ENCODE data around the gene ATXN7L1. TPM values are rescaled to one million over a fixed set of nuclear protein-coding genes. Genes with fewer than 3 reads are reported as not detected.
"Not testable (repeated sequence)": the region's sequence is repeated elsewhere in the genome, so short reads cannot be mapped to it uniquely, and the experiment has no call there.

Gene ATXN7L1
- total RNA-seq, 2 experiments from 2014 or later, result 0.59 TPM; not detected in 1

DNA sequence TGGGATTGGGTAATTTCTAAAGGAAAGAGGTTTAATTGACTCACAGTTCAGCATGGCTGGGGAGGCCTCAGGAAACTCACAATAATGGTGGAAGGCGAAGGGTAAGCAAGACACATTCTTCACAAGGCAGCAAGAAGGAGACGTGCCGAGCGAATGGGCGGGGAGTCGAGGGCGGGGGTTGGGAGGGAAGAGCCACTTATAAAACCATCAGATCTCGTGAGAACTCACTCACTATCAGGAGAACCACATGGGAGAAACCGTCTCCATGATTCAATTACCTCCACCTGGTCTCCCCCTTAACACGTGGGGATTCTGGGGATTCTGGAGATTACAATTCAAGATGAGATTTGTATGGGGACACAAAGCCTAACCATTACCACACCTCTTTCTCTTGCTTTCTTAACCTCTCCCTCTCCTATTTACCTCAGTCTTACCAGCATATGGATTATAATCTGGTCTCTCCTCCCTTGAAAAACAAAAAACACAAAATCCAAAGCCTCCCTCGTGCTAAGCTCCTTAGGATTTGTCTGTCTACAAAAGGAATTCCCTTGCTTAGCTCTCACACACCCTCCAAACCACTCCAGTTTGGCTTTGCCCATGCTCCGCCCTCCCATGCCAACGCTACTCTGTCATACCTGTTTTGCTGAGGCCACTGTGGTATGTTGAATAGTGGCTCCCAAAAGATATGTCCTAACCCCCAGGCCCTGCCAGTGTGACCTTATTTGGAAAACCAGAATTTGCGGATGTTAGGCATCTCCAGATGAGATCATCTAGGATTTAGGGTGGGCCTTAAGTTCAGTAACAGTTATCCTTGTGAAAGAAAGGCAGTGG is 275.5 kb downstream of the ATXN7L1 start:
- intact Hi-C loops (cut with micrococcal nuclease; ENCODE audit: unreplicated experiment), result no loop called here
- H3K4me2 ChIP-seq (ENCODE audit: low read length), result no peak overlapping the region
- no peak for TF ChIP-seq EZH2phosphoT487 (IDR thresholded peaks at IDR 0.05; ENCODE audit: borderline replicate concordance, low read depth, low read length)
- TF ChIP-seq, protein P1, sequence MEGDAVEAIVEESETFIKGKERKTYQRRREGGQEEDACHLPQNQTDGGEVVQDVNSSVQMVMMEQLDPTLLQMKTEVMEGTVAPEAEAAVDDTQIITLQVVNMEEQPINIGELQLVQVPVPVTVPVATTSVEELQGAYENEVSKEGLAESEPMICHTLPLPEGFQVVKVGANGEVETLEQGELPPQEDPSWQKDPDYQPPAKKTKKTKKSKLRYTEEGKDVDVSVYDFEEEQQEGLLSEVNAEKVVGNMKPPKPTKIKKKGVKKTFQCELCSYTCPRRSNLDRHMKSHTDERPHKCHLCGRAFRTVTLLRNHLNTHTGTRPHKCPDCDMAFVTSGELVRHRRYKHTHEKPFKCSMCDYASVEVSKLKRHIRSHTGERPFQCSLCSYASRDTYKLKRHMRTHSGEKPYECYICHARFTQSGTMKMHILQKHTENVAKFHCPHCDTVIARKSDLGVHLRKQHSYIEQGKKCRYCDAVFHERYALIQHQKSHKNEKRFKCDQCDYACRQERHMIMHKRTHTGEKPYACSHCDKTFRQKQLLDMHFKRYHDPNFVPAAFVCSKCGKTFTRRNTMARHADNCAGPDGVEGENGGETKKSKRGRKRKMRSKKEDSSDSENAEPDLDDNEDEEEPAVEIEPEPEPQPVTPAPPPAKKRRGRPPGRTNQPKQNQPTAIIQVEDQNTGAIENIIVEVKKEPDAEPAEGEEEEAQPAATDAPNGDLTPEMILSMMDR (conservative IDR thresholded peaks at IDR 0.05; ENCODE audit: low read length), result no peak
- CTCF ChIA-PET (ENCODE audit: unreplicated experiment), result no interaction called here
- no peak overlapping the region for H2AFZ ChIP-seq (ENCODE audit: low read length)
- H4K20me1 ChIP-seq (ENCODE audit: insufficient read depth, low read length), result no peaks in the 10 kb centered on the region
- no peaks in the 10 kb centered on the region for H3K9me3 ChIP-seq (ENCODE audit: low read length)
- no TSS peak for BruUV-seq (replicated peaks)
- no peaks in the 10 kb centered on the region for H3K79me2 ChIP-seq (ENCODE audit: insufficient read depth, low read depth, low read length)
- no peak overlapping the region for H3K4me3 ChIP-seq (ENCODE audit: low read depth, low read length, poor library complexity, severe bottlenecking)
- no peaks in the 10 kb centered on the region for H3K9me2 ChIP-seq (ENCODE audit: insufficient read depth, low read length)
- POLR2A ChIA-PET, result no interaction called here
- no peaks in the 10 kb centered on the region for H3K36me3 ChIP-seq (ENCODE audit: insufficient read depth, low read length)
- no peak for DNase-seq (ENCODE audit: low spot score)
- no peaks in the 10 kb centered on the region for H3K4me1 ChIP-seq (ENCODE audit: insufficient read depth, low read length, poor library complexity, severe bottlenecking)
- H3K27ac ChIP-seq (ENCODE audit: low read depth, low read length, poor library complexity, severe bottlenecking), result no peak overlapping the region

DNA sequence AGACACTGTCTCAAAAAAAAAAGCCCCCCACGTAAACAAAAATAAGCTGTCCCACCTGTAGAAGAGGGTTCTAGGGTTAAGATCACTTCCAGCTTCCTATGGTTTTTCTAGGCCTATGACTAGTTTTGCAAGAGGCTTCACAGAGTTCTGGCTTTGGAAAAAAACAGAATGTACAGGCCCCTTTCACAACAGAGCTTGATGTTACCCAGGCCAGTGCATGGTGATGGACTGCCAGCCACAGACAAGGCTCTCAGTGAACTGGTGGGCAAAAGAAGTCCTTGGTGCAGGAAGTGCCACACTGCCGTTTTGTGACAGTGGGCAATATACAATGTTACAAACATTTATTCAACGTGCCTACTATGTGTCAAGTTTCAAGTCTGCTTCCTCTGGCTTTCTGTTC is 276.8 kb downstream of the ATXN7L1 start:
- intact Hi-C loops (cut with micrococcal nuclease; ENCODE audit: unreplicated experiment), result no loop called here
- H3K9me2 ChIP-seq (ENCODE audit: insufficient read depth, low read length), result no peaks in the 10 kb centered on the region
- no peak for TF ChIP-seq EZH2phosphoT487 (IDR thresholded peaks at IDR 0.05; ENCODE audit: borderline replicate concordance, low read depth, low read length)
- TF ChIP-seq, protein P1 (conservative IDR thresholded peaks at IDR 0.05; ENCODE audit: low read length), result no peak
- no TSS peak for BruUV-seq (replicated peaks)
- no peak overlapping the region for H3K27ac ChIP-seq (ENCODE audit: low read depth, low read length, poor library complexity, severe bottlenecking)
- ChIA-PET POLR2A (interaction anchor here (0.6 to 1.0 kb wide), 2 partner anchors 25 to 48 kb away, joined by 4 read pairs; no protein-coding TSS in a partner anchor), CTCF (ENCODE audit: unreplicated experiment) (no interaction called here)
- no peaks in the 10 kb centered on the region for H3K4me1 ChIP-seq (ENCODE audit: insufficient read depth, low read length, poor library complexity, severe bottlenecking)
- no peak overlapping the region for H3K4me2 ChIP-seq (ENCODE audit: low read length)
- H3K9me3 ChIP-seq (ENCODE audit: low read length), result no peaks in the 10 kb centered on the region
- no peak overlapping the region for H3K4me3 ChIP-seq (ENCODE audit: low read depth, low read length, poor library complexity, severe bottlenecking)
- H4K20me1 ChIP-seq (ENCODE audit: insufficient read depth, low read length), result no peaks in the 10 kb centered on the region
- no peak overlapping the region for H2AFZ ChIP-seq (ENCODE audit: low read length)
- no peak for DNase-seq (ENCODE audit: low spot score)
- H3K79me2 ChIP-seq (ENCODE audit: insufficient read depth, low read depth, low read length), result no peaks in the 10 kb centered on the region
- no peaks in the 10 kb centered on the region for H3K36me3 ChIP-seq (ENCODE audit: insufficient read depth, low read length)

DNA sequence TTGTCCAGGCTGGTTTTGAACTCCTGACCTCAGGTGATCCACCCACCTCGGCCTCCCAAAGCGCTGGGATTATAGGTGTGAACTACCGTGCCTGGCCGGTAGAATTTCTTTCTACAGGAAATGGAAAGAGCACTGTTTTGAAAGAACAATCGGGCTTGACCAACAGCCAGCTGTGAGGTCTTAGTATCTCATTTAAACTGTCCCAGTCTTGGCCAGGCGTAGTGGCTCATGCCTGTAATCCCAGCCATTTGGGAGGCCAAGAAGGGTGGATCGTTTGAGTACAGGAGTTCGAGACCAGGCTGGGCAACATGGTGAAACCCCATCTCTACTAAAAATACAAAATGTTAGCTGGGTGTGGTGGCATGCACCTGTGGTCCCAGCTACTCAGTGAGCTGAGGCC is 277.3 kb downstream of the ATXN7L1 start:
- CTCF ChIA-PET (ENCODE audit: unreplicated experiment); H2AFZ ChIP-seq (ENCODE audit: low read length); DNase-seq (ENCODE audit: low spot score); intact Hi-C loops (cut with micrococcal nuclease; ENCODE audit: unreplicated experiment); H3K27ac ChIP-seq (ENCODE audit: low read depth, low read length, poor library complexity, severe bottlenecking); H3K4me2 ChIP-seq (ENCODE audit: low read length); H3K79me2 ChIP-seq (ENCODE audit: insufficient read depth, low read depth, low read length); H3K4me3 ChIP-seq (ENCODE audit: low read depth, low read length, poor library complexity, severe bottlenecking); BruUV-seq (replicated peaks); H3K9me3 ChIP-seq (ENCODE audit: low read length); H3K9me2 ChIP-seq (ENCODE audit: insufficient read depth, low read length); H3K36me3 ChIP-seq (ENCODE audit: insufficient read depth, low read length); H3K4me1 ChIP-seq (ENCODE audit: insufficient read depth, low read length, poor library complexity, severe bottlenecking); H4K20me1 ChIP-seq (ENCODE audit: insufficient read depth, low read length): not testable (repeated sequence)
- POLR2A ChIA-PET, result interaction anchor here (1.0 kb wide), 1 partner anchor 25 kb away, joined by 4 read pairs; no protein-coding TSS in a partner anchor

Data from OCI-LY7 (cell line).